Neural cell (in vitro differentiated cells): ENCODE measurements around the gene NOM1. TPM values are rescaled to one million over a fixed set of nuclear protein-coding genes. Genes with fewer than 3 reads are reported as not detected.

Source experiments
- H2AFZ ChIP-seq: fragments of 200-600, 300-800 bp; sonication (generic), shearing (Covaris generic); 2 replicates; pipeline ENCODE4 v1.6.0; 2014; ENCODE audit warnings: low read depth, mild to moderate bottlenecking, antibody characterized with exemption, low read length, moderate library complexity
- H3F3A ChIP-seq: fragments of 200-600 bp; shearing (Covaris generic); 2 replicates; pipeline ENCODE4 v1.6.1; 2016; ENCODE audit warnings: mild to moderate bottlenecking, moderate library complexity, mixed read lengths, antibody characterized with exemption, low read length; ENCODE audit not compliant: insufficient read depth, poor library complexity, severe bottlenecking
- H3K27ac ChIP-seq: fragments of 200-600, 300-800 bp; sonication (generic), shearing (Covaris generic); 2 replicates; pipeline ENCODE4 v1.5.1; 2014; ENCODE audit warnings: mild to moderate bottlenecking, low read length, moderate library complexity
- H3K27me3 ChIP-seq: fragments of 300-800, 200-600 bp; sonication (generic), shearing (Covaris generic); 2 replicates; pipeline ENCODE4 v1.6.0; 2014; ENCODE audit warnings: mild to moderate bottlenecking, low read depth, low read length, moderate library complexity; ENCODE audit not compliant: insufficient read depth
- H3K36me3 ChIP-seq: fragments of 300-800, 200-600 bp; sonication (generic), shearing (Covaris generic); 2 replicates; pipeline ENCODE4 v1.5.1; 2014; ENCODE audit warnings: mild to moderate bottlenecking, antibody characterized with exemption, low read length, moderate library complexity; ENCODE audit not compliant: insufficient read depth
- H3K4me2 ChIP-seq: fragments of 300-800, 200-600 bp; sonication (generic), shearing (Covaris generic); 2 replicates; pipeline ENCODE4 v1.6.0; 2014; ENCODE audit warnings: mild to moderate bottlenecking, low read length
- H3K4me3 ChIP-seq: fragments of 300-800, 200-600 bp; sonication (generic), shearing (Covaris generic); 2 replicates; pipeline ENCODE4 v1.5.1; 2014; ENCODE audit warnings: mild to moderate bottlenecking, low read length, moderate library complexity
- H3K79me2 ChIP-seq: fragments of 200-600 bp; shearing (Covaris generic); replicated peaks from 2 replicates; pipeline ENCODE4 v1.6.0; 2014; ENCODE audit warnings: mild to moderate bottlenecking, low read length, moderate library complexity; ENCODE audit not compliant: insufficient read depth
- H3K9ac ChIP-seq: fragments of 300-800, 200-600 bp; sonication (generic), shearing (Covaris generic); 2 replicates; pipeline ENCODE4 v1.6.1; 2016; ENCODE audit warnings: mild to moderate bottlenecking, low read length, mixed read lengths
- H3K9me2 ChIP-seq: fragments of 200-600 bp; shearing (Covaris generic); 2 replicates; pipeline ENCODE4 v1.6.1; 2016; ENCODE audit warnings: mild to moderate bottlenecking, low read length, mixed read lengths; ENCODE audit not compliant: insufficient read depth
- H3K9me3 ChIP-seq: fragments of 200-600, 300-800 bp; sonication (generic), shearing (Covaris generic); 2 replicates; pipeline ENCODE4 v1.6.1; 2016; ENCODE audit warnings: mild to moderate bottlenecking, mixed run types, low read length, moderate library complexity, mixed read lengths
- H4K20me1 ChIP-seq: fragments of 200-600 bp; shearing (Covaris generic); 2 replicates; pipeline ENCODE4 v1.6.1; 2016; ENCODE audit warnings: mild to moderate bottlenecking, mixed run types; ENCODE audit not compliant: insufficient read depth
- EP300 ChIP-seq: fragments of 450-650 bp; conservative IDR thresholded peaks from 2 replicates; pipeline ENCODE4 v1.6.1; 2014; ENCODE audit warnings: antibody characterized with exemption, mild to moderate bottlenecking, moderate library complexity; ENCODE audit not compliant: poor library complexity, severe bottlenecking
- EZH2 ChIP-seq: fragments of 200-600, 300-800 bp; shearing (Covaris generic), sonication (generic); IDR thresholded peaks from 2 replicates; pipeline ENCODE4 v1.6.1; 2014; ENCODE audit warnings: antibody characterized with exemption, low read length, borderline replicate concordance, mild to moderate bottlenecking; ENCODE audit not compliant: insufficient read depth, poor library complexity, severe bottlenecking
- MXI1 ChIP-seq: fragments of 450-650 bp; conservative IDR thresholded peaks from 2 replicates; pipeline ENCODE4 v1.6.1; 2014; ENCODE audit warnings: antibody characterized with exemption, mild to moderate bottlenecking; ENCODE audit not compliant: poor library complexity, severe bottlenecking
- POLR2AphosphoS5 ChIP-seq: IDR thresholded peaks from 2 replicates; pipeline ENCODE4 v1.6.1; 2012
- RAD21 ChIP-seq: fragments of 450-650 bp; conservative IDR thresholded peaks from 2 replicates; pipeline ENCODE4 v1.6.1; 2014; ENCODE audit warnings: antibody characterized with exemption, mild to moderate bottlenecking, moderate library complexity
- REST ChIP-seq: IDR thresholded peaks from 2 replicates; pipeline ENCODE4 v1.6.1; 2012; ENCODE audit warnings: borderline replicate concordance
- SMC3 ChIP-seq: fragments of 450-650 bp; conservative IDR thresholded peaks from 2 replicates; pipeline ENCODE4 v1.6.1; 2014; ENCODE audit warnings: antibody characterized with exemption, mild to moderate bottlenecking, moderate library complexity; ENCODE audit not compliant: poor library complexity
- TAF1 ChIP-seq: IDR thresholded peaks from 2 replicates; pipeline ENCODE4 v1.6.1; 2012; ENCODE audit warnings: low read depth
- polyA plus RNA-seq: library from polyadenylated mRNA; depleted of rRNA; stranded (reverse); fragments of >200 nt; gene quantifications from 2 replicates; pipeline ENCODE4 v1.2.3, GENCODE V29; 2014
- TF ChIP-seq, protein P1 (sequence below): fragments of 450-650 bp; IDR thresholded peaks from 2 replicates; pipeline ENCODE4 v1.5.1; 2014; ENCODE audit warnings: antibody characterized with exemption, mild to moderate bottlenecking, moderate library complexity; ENCODE audit not compliant: poor library complexity, severe bottlenecking

Gene NOM1
- polyA plus RNA-seq, 1 donor from 2014 or later: 22.5 TPM

DNA sequence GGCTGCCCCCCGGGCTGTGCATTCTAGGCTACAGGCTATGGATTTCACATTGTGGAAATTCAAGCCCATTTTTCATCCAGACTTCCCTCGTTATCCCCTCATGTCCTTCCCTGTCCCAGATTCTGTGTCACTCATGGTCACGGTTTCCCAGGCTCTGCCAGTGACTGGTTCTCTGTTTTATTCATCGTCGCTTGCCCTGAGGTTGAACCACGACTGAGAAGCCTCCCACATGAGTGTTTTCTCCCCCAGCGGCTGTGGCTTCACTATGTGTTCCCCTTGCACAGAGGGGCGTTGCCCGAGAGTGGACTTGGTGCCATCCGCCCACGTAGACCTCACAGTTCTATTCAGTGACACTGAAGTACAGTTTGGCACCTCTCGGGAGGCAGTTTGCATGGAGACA lies 14.0 kb downstream of the NOM1 start:
- H3K27ac ChIP-seq: no peak overlapping the region
- H3K9me3 ChIP-seq: no peaks in the 10 kb centered on the region
- H3F3A ChIP-seq: no peaks in the 10 kb centered on the region
- H4K20me1 ChIP-seq: no peaks in the 10 kb centered on the region
- no peak overlapping the region for H3K9ac ChIP-seq
- H3K9me2 ChIP-seq: no peaks in the 10 kb centered on the region
- no peaks in the 10 kb centered on the region for H3K27me3 ChIP-seq
- no peak overlapping the region for H2AFZ ChIP-seq
- no peaks in the 10 kb centered on the region for H3K36me3 ChIP-seq
- no peaks in the 10 kb centered on the region for H3K79me2 ChIP-seq
- H3K4me3 ChIP-seq: no peak overlapping the region
- no peak overlapping the region for H3K4me2 ChIP-seq
- TF ChIP-seq REST: no peak
- TF ChIP-seq POLR2AphosphoS5: no peak
- no peak for TF ChIP-seq MXI1
- TF ChIP-seq, protein P1, sequence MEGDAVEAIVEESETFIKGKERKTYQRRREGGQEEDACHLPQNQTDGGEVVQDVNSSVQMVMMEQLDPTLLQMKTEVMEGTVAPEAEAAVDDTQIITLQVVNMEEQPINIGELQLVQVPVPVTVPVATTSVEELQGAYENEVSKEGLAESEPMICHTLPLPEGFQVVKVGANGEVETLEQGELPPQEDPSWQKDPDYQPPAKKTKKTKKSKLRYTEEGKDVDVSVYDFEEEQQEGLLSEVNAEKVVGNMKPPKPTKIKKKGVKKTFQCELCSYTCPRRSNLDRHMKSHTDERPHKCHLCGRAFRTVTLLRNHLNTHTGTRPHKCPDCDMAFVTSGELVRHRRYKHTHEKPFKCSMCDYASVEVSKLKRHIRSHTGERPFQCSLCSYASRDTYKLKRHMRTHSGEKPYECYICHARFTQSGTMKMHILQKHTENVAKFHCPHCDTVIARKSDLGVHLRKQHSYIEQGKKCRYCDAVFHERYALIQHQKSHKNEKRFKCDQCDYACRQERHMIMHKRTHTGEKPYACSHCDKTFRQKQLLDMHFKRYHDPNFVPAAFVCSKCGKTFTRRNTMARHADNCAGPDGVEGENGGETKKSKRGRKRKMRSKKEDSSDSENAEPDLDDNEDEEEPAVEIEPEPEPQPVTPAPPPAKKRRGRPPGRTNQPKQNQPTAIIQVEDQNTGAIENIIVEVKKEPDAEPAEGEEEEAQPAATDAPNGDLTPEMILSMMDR: no peak
- TF ChIP-seq EP300: no peak

GRCh38 chr7:156964971-156965370 lies 15.5 kb downstream of the NOM1 start:
- H3K36me3 ChIP-seq: no peaks in the 10 kb centered on the region

More at GRCh38 chr7:156964971-156965370, 15.5 kb downstream of the NOM1 start:
- H3K9ac ChIP-seq: no peak overlapping the region
- H3K4me3 ChIP-seq: no peak overlapping the region
- H3K9me2 ChIP-seq: no peaks in the 10 kb centered on the region
- TF ChIP-seq RAD21 (no peak), REST (no peak), POLR2AphosphoS5 (no peak), EP300 (no peak), MXI1 (no peak), TAF1 (no peak), EZH2 (no peak), SMC3 (no peak)
- TF ChIP-seq, protein P1: no peak
- no peaks in the 10 kb centered on the region for H3F3A ChIP-seq
- H4K20me1 ChIP-seq: no peaks in the 10 kb centered on the region
- H3K9me3 ChIP-seq: no peaks in the 10 kb centered on the region
- H3K27ac ChIP-seq: no peak overlapping the region
- no peak overlapping the region for H2AFZ ChIP-seq
- H3K79me2 ChIP-seq: no peaks in the 10 kb centered on the region
- no peak overlapping the region for H3K4me2 ChIP-seq
- no peaks in the 10 kb centered on the region for H3K27me3 ChIP-seq
